ENCODE data around the gene ARHGEF40.

The ARHGEF40 gene

DNA sequence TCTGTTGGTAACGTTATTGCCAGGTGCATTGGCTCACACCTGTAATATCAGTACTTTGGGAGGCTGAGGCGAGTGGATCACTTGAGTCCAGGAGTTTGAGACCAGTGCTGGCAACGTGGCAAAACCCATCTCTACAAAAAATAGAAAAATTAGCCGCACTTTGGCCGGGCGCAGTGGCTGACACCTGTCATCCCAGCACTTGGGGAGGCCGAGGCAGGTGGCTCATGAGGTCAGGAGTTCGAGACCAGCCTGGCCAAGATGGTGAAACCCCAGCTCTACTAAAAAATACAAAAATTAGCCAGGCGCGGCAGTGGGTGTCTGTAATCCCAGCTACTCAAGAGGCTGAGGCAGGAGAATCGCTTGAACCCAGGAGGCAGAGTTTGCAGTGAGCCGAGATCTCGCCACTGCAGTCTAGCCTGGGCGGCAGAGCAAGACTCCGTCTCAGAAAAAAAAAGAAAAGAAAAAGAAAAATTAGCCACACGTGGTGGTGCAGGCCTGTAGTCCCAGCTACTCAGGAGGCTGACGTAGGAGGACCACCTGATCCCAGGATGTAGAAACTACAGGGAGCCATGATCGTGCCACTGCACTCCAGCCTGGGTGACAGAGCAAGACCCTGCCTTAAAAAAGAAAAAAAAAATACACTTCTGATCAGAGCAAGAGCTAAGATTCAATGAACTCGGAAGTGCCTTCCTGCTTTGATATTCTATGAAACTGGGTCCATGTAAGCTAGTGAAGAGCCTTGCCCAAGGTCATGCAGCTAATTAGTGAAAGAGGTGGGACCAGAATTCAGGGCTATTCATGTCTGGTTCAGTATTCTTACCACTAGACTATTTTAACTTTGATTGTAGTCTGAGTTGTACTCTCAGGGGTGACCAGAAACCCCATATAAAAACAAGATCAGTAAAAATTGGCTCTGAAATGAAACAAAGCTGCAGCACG lies 16.7 kb upstream of the ARHGEF40 start:
- TF ChIP-seq, protein P1, sequence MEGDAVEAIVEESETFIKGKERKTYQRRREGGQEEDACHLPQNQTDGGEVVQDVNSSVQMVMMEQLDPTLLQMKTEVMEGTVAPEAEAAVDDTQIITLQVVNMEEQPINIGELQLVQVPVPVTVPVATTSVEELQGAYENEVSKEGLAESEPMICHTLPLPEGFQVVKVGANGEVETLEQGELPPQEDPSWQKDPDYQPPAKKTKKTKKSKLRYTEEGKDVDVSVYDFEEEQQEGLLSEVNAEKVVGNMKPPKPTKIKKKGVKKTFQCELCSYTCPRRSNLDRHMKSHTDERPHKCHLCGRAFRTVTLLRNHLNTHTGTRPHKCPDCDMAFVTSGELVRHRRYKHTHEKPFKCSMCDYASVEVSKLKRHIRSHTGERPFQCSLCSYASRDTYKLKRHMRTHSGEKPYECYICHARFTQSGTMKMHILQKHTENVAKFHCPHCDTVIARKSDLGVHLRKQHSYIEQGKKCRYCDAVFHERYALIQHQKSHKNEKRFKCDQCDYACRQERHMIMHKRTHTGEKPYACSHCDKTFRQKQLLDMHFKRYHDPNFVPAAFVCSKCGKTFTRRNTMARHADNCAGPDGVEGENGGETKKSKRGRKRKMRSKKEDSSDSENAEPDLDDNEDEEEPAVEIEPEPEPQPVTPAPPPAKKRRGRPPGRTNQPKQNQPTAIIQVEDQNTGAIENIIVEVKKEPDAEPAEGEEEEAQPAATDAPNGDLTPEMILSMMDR (IDR thresholded peaks at IDR 0.05; ENCODE audit: low read depth, low read length) = no peak
- Histone ChIP-seq H3K4me1 (no peaks in the 10 kb centered on the region; the same call in 1 of the 2 replicates), H3K36me3 (no peaks in the 10 kb centered on the region), H3K27me3 (no peaks in the 10 kb centered on the region), H3K9me3 (no peaks in the 10 kb centered on the region), H3K4me3 (ENCODE audit: low read depth, low read length) (no peak overlapping the region)
- no peak for DNase-seq

DNA sequence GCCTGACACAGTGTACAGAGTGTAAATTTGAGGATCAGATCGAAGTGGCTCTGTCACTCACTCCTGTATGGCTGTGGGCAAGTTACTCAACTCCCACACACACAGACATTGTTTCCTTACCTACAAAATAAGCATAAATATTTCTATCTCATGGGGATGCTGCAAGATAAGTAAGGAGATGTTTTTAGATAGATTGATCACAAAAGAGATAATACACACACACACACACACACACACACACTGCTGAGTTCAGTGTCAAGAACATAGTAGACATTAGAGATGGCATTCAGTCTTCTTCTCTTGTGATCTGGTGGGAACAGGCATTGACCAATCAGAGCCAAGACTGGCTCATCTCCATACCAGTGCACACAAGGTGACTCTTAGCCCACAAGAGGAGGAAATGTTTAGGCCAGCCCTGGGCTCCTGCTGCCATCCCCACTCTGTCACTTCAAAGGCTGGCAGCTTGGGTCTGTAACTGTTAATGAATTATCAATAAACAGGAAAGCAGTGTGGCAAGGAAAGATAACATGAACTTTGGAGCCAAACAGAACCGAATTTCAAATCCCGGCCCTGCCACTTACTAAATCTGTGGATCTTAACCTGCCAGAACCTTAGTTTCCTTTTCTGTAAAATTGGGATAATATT lies 15.9 kb upstream of the ARHGEF40 start:
- H3K9me3 ChIP-seq = no peaks in the 10 kb centered on the region
- TF ChIP-seq, protein P1 (IDR thresholded peaks at IDR 0.05; ENCODE audit: low read depth, low read length) = no peak
- DNase-seq = no peak
- no peaks in the 10 kb centered on the region for H3K36me3 ChIP-seq
- H3K27me3 ChIP-seq = no peaks in the 10 kb centered on the region
- no peaks in the 10 kb centered on the region; the same call in 1 of the 2 replicates for H3K4me1 ChIP-seq
- no peak overlapping the region for H3K4me3 ChIP-seq (ENCODE audit: low read depth, low read length)

DNA sequence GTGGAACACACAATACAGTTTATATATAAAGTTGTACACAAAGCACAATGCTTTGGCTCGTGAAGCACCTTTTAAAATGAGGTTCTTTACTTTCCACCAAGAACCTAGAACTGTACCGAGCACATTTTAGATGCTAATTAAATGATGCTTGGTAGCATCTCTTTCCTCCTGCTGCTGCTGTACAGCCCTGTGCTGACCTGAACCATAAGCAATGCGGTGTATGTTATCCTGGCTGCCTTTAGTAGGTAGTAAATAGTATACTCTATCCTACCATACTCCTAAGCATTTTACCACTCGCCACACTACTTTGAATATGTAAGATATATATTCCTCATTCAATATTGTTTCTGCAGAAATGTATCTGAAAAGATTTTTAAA lies 15.3 kb upstream of the ARHGEF40 start:
- TF ChIP-seq, protein P1 (IDR thresholded peaks at IDR 0.05; ENCODE audit: low read depth, low read length) = no peak
- Histone ChIP-seq H3K36me3 (no peaks in the 10 kb centered on the region), H3K9me3 (no peaks in the 10 kb centered on the region), H3K4me3 (ENCODE audit: low read depth, low read length) (no peak overlapping the region), H3K4me1 (no peaks in the 10 kb centered on the region; the same call in 1 of the 2 replicates), H3K27me3 (no peaks in the 10 kb centered on the region)
- DNase-seq = no peak

DNA sequence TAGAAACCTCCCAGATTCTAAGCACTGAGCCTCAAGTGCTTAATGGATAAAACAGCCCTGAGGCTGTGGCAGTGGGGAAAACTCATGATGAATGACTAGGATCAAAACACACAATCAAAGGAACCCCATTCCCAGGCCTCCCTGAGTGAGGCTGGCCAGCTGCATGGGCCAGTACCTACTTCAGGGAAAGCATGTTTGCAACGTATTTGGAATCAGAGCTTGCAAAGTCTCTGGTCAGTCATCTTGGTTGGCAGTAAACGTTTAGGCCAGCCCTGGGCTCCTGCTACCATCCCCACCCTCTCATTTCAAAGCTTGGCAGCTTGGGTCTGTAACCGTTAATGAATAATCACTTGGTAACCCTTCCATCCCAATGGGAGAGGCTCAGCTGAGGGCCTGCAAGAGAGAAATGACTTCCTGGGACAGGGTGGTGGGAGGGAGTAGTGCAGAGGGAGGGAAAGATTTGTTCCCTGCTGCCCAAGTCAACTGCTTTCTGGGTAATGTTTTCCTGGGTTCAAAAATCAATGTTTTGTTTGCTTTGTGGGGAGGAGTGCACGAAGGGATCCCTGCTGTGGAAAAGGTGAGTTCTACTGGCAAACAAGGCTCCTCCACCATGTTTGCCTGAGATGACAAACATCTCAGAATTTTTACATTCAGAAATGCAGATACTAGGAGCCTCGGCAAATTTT lies 14.5 kb upstream of the ARHGEF40 start:
- no peak for DNase-seq
- Histone ChIP-seq H3K36me3 (no peaks in the 10 kb centered on the region), H3K4me1 (no peaks in the 10 kb centered on the region; the same call in 1 of the 2 replicates), H3K4me3 (ENCODE audit: low read depth, low read length) (no peak overlapping the region), H3K9me3 (no peaks in the 10 kb centered on the region), H3K27me3 (no peaks in the 10 kb centered on the region)
- TF ChIP-seq, protein P1 (IDR thresholded peaks at IDR 0.05; ENCODE audit: low read depth, low read length) = no peak

DNA sequence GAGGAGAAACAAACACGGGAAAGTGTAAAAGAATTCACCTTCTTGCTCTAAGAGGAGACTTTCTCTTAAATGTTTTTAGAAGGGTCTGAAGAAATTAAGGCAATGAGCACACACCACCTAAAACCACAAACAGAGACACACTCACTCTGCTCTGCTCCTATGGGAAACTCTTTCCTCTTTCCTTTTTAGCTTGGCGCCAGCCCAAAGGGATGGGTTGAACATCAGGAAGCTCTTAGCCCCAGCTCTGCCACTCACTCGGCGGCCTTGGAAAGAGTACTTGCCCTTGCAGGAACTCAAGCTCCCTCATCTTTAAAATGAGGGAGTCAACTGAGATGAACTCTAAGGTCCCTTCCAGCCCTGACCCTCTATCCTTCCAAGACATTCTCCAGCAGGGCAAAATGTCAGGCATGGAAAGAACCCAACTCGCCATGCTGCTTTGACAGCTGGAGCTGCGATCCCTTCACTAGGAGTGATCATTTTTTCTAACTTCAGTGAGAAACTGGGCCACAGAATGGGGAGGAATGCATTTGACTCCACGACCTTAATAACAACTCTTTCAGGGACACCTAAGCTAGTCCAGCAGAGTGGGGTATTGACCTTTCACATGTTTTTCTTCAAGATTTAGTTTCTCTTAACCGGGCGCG lies 13.5 kb upstream of the ARHGEF40 start:
- no peaks in the 10 kb centered on the region for H3K36me3 ChIP-seq
- H3K9me3 ChIP-seq = no peaks in the 10 kb centered on the region
- no peak overlapping the region for H3K4me3 ChIP-seq (ENCODE audit: low read depth, low read length)
- TF ChIP-seq, protein P1 (IDR thresholded peaks at IDR 0.05; ENCODE audit: low read depth, low read length) = no peak
- no peak for DNase-seq
- H3K27me3 ChIP-seq = no peaks in the 10 kb centered on the region
- no peaks in the 10 kb centered on the region; the same call in 1 of the 2 replicates for H3K4me1 ChIP-seq
